Left ventricle myocardium inferior (tissue), 1 donor: ENCODE measurements around the gene HRK. TPM values are rescaled to one million over a fixed set of nuclear protein-coding genes. Genes with fewer than 3 reads are reported as not detected.

ENCODE experiments used
- DNase-seq: peaks from one replicate; pipeline ENCODE4 v3.0.0-alpha.2; 2020
- H3K27ac ChIP-seq: fragments of 200-600 bp; replicated peaks from 2 replicates; pipeline ENCODE4 v1.8.0; 2021
- H3K27me3 ChIP-seq: fragments of 200-600 bp; 2 replicates; pipeline ENCODE4 v1.8.0; 2021; ENCODE audit warnings: low read depth
- H3K36me3 ChIP-seq: fragments of 200-600 bp; 2 replicates; pipeline ENCODE4 v1.8.0; 2021
- H3K4me1 ChIP-seq: fragments of 200-600 bp; 2 replicates; pipeline ENCODE4 v1.8.0; 2021
- H3K4me3 ChIP-seq: fragments of 200-600 bp; 2 replicates; pipeline ENCODE4 v1.8.0; 2021; ENCODE audit warnings: mild to moderate bottlenecking, moderate library complexity
- H3K9me3 ChIP-seq: fragments of 200-600 bp; replicated peaks from 2 replicates; pipeline ENCODE4 v1.8.0; 2021
- CTCF ChIP-seq: fragments of 200-600 bp; IDR thresholded peaks from 2 replicates; pipeline ENCODE4 v1.8.0; 2021; ENCODE audit warnings: antibody characterized with exemption, mild to moderate bottlenecking, borderline replicate concordance
- intact Hi-C: fragments of 100-400 bp; cut with micrococcal nuclease; formaldehyde crosslinking; loops from one replicate; pipeline ENCODE4 v1.11.0; 2022
- total RNA-seq: library from RNA; stranded (reverse); fragmentation: NEBNext Ultra II Directional; extraction: Animal tissue kit (Norgen Biotek cat#: 25700); gene quantifications from one replicate; pipeline ENCODE4 v1.2.1, GENCODE V29; 2021
- donor health status: DM: no; HTN: yes; CAD: no; lungs with severe emphysema.

The HRK gene
- total RNA-seq, 1 donor from 2014 or later: 0.77 TPM

GRCh38 chr12:116887897-116888296, 6.7 kb upstream of the HRK start:
- Histone ChIP-seq H3K4me3 (no peak overlapping the region), H3K27me3 (peaks cover 35% of the 10 kb centered on the region), H3K9me3 (peaks cover 7% of the 10 kb centered on the region), H3K4me1 (no peaks in the 10 kb centered on the region), H3K27ac (no peak overlapping the region), H3K36me3 (no peaks in the 10 kb centered on the region)
- intact Hi-C loops: no loop called here
- DNase-seq: no peak
- no peak for TF ChIP-seq CTCF

- TF ChIP-seq CTCF: no peak
- Histone ChIP-seq H3K4me3 (no peak overlapping the region), H3K4me1 (peaks cover 4% of the 10 kb centered on the region), H3K9me3 (peaks cover 7% of the 10 kb centered on the region), H3K27ac (no peak overlapping the region), H3K36me3 (no peaks in the 10 kb centered on the region), H3K27me3 (peaks cover 41% of the 10 kb centered on the region)
- intact Hi-C loops: no loop called here
- no peak for DNase-seq
Measured at GRCh38 chr12:116887244-116887643, 6.0 kb upstream of the HRK start.

GRCh38 chr12:116885491-116885890, 4.2 kb upstream of the HRK start:
- Histone ChIP-seq H3K4me1 (peaks cover 20% of the 10 kb centered on the region), H3K4me3 (no peak overlapping the region), H3K36me3 (no peaks in the 10 kb centered on the region), H3K27ac (no peak overlapping the region), H3K27me3 (peaks cover 56% of the 10 kb centered on the region), H3K9me3 (peaks cover 6% of the 10 kb centered on the region)
- TF ChIP-seq CTCF: no peak
- DNase-seq: no peak
- intact Hi-C loops: no loop called here

- Histone ChIP-seq H3K9me3 (no peaks in the 10 kb centered on the region), H3K27ac (no peak overlapping the region), H3K4me1 (peaks cover 26% of the 10 kb centered on the region), H3K27me3 (peaks cover 62% of the 10 kb centered on the region), H3K4me3 (no peak overlapping the region), H3K36me3 (no peaks in the 10 kb centered on the region)
- no peak for TF ChIP-seq CTCF
- no peak for DNase-seq
- intact Hi-C loops: no loop called here
Measured at GRCh38 chr12:116884871-116885270, 3.6 kb upstream of the HRK start.

- Histone ChIP-seq H3K27ac (no peak overlapping the region), H3K9me3 (no peaks in the 10 kb centered on the region), H3K36me3 (no peaks in the 10 kb centered on the region), H3K4me3 (no peak overlapping the region), H3K27me3 (peaks cover 75% of the 10 kb centered on the region), H3K4me1 (peaks cover 44% of the 10 kb centered on the region)
- intact Hi-C loops: no loop called here
- no peak for DNase-seq
- peak; percentile 42 for TF ChIP-seq CTCF
Measured at GRCh38 chr12:116882742-116883141, 1.5 kb upstream of the HRK start.
